ENCODE results near the gene CCM2. TPM values are rescaled to one million over a fixed set of nuclear protein-coding genes. Genes with fewer than 3 reads are reported as not detected.

Gene CCM2
- total RNA-seq, 1 experiment from 2014 or later, result 42.5 TPM

GRCh38 chr7:44983742-44984477 lies 16.1 kb upstream of the CCM2 start:
- peak overlapping the region; percentile 93 for H3K4me2 ChIP-seq (ENCODE audit: low read depth, low read length, poor library complexity, severe bottlenecking)
- H4K20me1 ChIP-seq (ENCODE audit: insufficient read depth, low read depth, low read length), result peaks cover 34% of the 10 kb centered on the region
- H3K27ac ChIP-seq (ENCODE audit: low read length), result peak overlapping the region; percentile 95
- no peaks in the 10 kb centered on the region for H3K9me2 ChIP-seq (replicated peaks; ENCODE audit: insufficient read depth, low read length)
- H3K79me2 ChIP-seq (ENCODE audit: low read length), result peaks cover 30% of the 10 kb centered on the region
- H2AFZ ChIP-seq (ENCODE audit: low read length), result no peak overlapping the region
- no peak for DNase-seq
- peaks cover 79% of the 10 kb centered on the region for H3K4me1 ChIP-seq (ENCODE audit: low read length)
- H3K27me3 ChIP-seq (ENCODE audit: low read length), result no peaks in the 10 kb centered on the region
- peak overlapping the region; percentile 100 for H3K9ac ChIP-seq (ENCODE audit: low read length)
- no peaks in the 10 kb centered on the region for H3K9me3 ChIP-seq (ENCODE audit: low read length)
- H3K36me3 ChIP-seq (ENCODE audit: insufficient read depth, low read length), result peaks cover 39% of the 10 kb centered on the region
- peak overlapping the region; percentile 100 for H3K4me3 ChIP-seq (ENCODE audit: low read length)

- Histone ChIP-seq H3K9me2 (replicated peaks; ENCODE audit: insufficient read depth, low read length) (no peaks in the 10 kb centered on the region), H3K4me3 (ENCODE audit: low read length) (peak overlapping the region; percentile 100), H3K9ac (ENCODE audit: low read length) (peak overlapping the region; percentile 100), H2AFZ (ENCODE audit: low read length) (no peak overlapping the region), H3K9me3 (ENCODE audit: low read length) (no peaks in the 10 kb centered on the region), H3K27me3 (ENCODE audit: low read length) (no peaks in the 10 kb centered on the region), H3K27ac (ENCODE audit: low read length) (peak overlapping the region; percentile 95), H3K4me2 (ENCODE audit: low read depth, low read length, poor library complexity, severe bottlenecking) (peak overlapping the region; percentile 93), H3K4me1 (ENCODE audit: low read length) (peaks cover 74% of the 10 kb centered on the region), H4K20me1 (ENCODE audit: insufficient read depth, low read depth, low read length) (peaks cover 34% of the 10 kb centered on the region), H3K36me3 (ENCODE audit: insufficient read depth, low read length) (peaks cover 39% of the 10 kb centered on the region), H3K79me2 (ENCODE audit: low read length) (peaks cover 30% of the 10 kb centered on the region)
- no peak for DNase-seq
Measured at GRCh38 chr7:44984478-44984758, 15.6 kb upstream of the CCM2 start.

- Histone ChIP-seq H3K4me2 (ENCODE audit: low read depth, low read length, poor library complexity, severe bottlenecking) (peak overlapping the region; percentile 93), H3K9me3 (ENCODE audit: low read length) (no peaks in the 10 kb centered on the region), H3K79me2 (ENCODE audit: low read length) (peaks cover 30% of the 10 kb centered on the region), H3K9ac (ENCODE audit: low read length) (peak overlapping the region; percentile 100), H3K27ac (ENCODE audit: low read length) (peak overlapping the region; percentile 95), H3K4me3 (ENCODE audit: low read length) (peak overlapping the region; percentile 100), H4K20me1 (ENCODE audit: insufficient read depth, low read depth, low read length) (peaks cover 34% of the 10 kb centered on the region), H3K9me2 (replicated peaks; ENCODE audit: insufficient read depth, low read length) (no peaks in the 10 kb centered on the region), H3K27me3 (ENCODE audit: low read length) (no peaks in the 10 kb centered on the region), H3K4me1 (ENCODE audit: low read length) (peaks cover 69% of the 10 kb centered on the region), H2AFZ (ENCODE audit: low read length) (no peak overlapping the region), H3K36me3 (ENCODE audit: insufficient read depth, low read length) (peaks cover 39% of the 10 kb centered on the region)
- DNase-seq, result no peak
Measured at GRCh38 chr7:44985033-44985695, 14.8 kb upstream of the CCM2 start.

GRCh38 chr7:44985900-44986217 lies 14.1 kb upstream of the CCM2 start:
- H3K79me2 ChIP-seq (ENCODE audit: low read length), result peaks cover 30% of the 10 kb centered on the region
- H3K4me2 ChIP-seq (ENCODE audit: low read depth, low read length, poor library complexity, severe bottlenecking), result peak overlapping the region; percentile 93
- H3K4me1 ChIP-seq (ENCODE audit: low read length), result peaks cover 69% of the 10 kb centered on the region

GRCh38 chr7:44986218-44987053 lies 13.6 kb upstream of the CCM2 start:
- peak overlapping the region; percentile 100 for H3K9ac ChIP-seq (ENCODE audit: low read length)
- no peaks in the 10 kb centered on the region for H3K9me3 ChIP-seq (ENCODE audit: low read length)
- DNase-seq, result peak; percentile 99
- H3K36me3 ChIP-seq (ENCODE audit: insufficient read depth, low read length), result peaks cover 39% of the 10 kb centered on the region
- H3K4me1 ChIP-seq (ENCODE audit: low read length), result peaks cover 69% of the 10 kb centered on the region
- peaks cover 30% of the 10 kb centered on the region for H3K79me2 ChIP-seq (ENCODE audit: low read length)
- H3K27me3 ChIP-seq (ENCODE audit: low read length), result no peaks in the 10 kb centered on the region
- peak overlapping the region; percentile 95 for H3K27ac ChIP-seq (ENCODE audit: low read length)
- H3K9me2 ChIP-seq (replicated peaks; ENCODE audit: insufficient read depth, low read length), result no peaks in the 10 kb centered on the region
- peaks cover 34% of the 10 kb centered on the region for H4K20me1 ChIP-seq (ENCODE audit: insufficient read depth, low read depth, low read length)
- H3K4me3 ChIP-seq (ENCODE audit: low read length), result peak overlapping the region; percentile 100
- H2AFZ ChIP-seq (ENCODE audit: low read length), result peak overlapping the region; percentile 69; the same call in 1 of the 2 replicates
- peak overlapping the region; percentile 93 for H3K4me2 ChIP-seq (ENCODE audit: low read depth, low read length, poor library complexity, severe bottlenecking)

More at GRCh38 chr7:44985900-44986217, 14.1 kb upstream of the CCM2 start:
- Histone ChIP-seq H4K20me1 (ENCODE audit: insufficient read depth, low read depth, low read length) (peaks cover 34% of the 10 kb centered on the region), H3K27ac (ENCODE audit: low read length) (peak overlapping the region; percentile 95), H3K4me3 (ENCODE audit: low read length) (peak overlapping the region; percentile 100), H3K9ac (ENCODE audit: low read length) (peak overlapping the region; percentile 100), H2AFZ (ENCODE audit: low read length) (no peak overlapping the region), H3K9me3 (ENCODE audit: low read length) (no peaks in the 10 kb centered on the region), H3K27me3 (ENCODE audit: low read length) (no peaks in the 10 kb centered on the region), H3K36me3 (ENCODE audit: insufficient read depth, low read length) (peaks cover 39% of the 10 kb centered on the region), H3K9me2 (replicated peaks; ENCODE audit: insufficient read depth, low read length) (no peaks in the 10 kb centered on the region)
- no peak for DNase-seq

- peak overlapping the region; percentile 95 for H3K27ac ChIP-seq (ENCODE audit: low read length)
Measured at GRCh38 chr7:44987457-44987856, 12.5 kb upstream of the CCM2 start.

GRCh38 chr7:44987996-44988395 lies 12.0 kb upstream of the CCM2 start:
- H3K4me2 ChIP-seq (ENCODE audit: low read depth, low read length, poor library complexity, severe bottlenecking), result peak overlapping the region; percentile 93

More at GRCh38 chr7:44987457-44987856, 12.5 kb upstream of the CCM2 start:
- H3K4me3 ChIP-seq (ENCODE audit: low read length), result peak overlapping the region; percentile 100
- peak overlapping the region; percentile 93 for H3K4me2 ChIP-seq (ENCODE audit: low read depth, low read length, poor library complexity, severe bottlenecking)
- no peaks in the 10 kb centered on the region for H3K9me3 ChIP-seq (ENCODE audit: low read length)
- DNase-seq, result no peak
- H3K79me2 ChIP-seq (ENCODE audit: low read length), result peaks cover 30% of the 10 kb centered on the region
- H3K9me2 ChIP-seq (replicated peaks; ENCODE audit: insufficient read depth, low read length), result no peaks in the 10 kb centered on the region
- no peaks in the 10 kb centered on the region for H3K27me3 ChIP-seq (ENCODE audit: low read length)
- H3K4me1 ChIP-seq (ENCODE audit: low read length), result peaks cover 65% of the 10 kb centered on the region
- H3K9ac ChIP-seq (ENCODE audit: low read length), result peak overlapping the region; percentile 100
- no peak overlapping the region for H2AFZ ChIP-seq (ENCODE audit: low read length)
- H4K20me1 ChIP-seq (ENCODE audit: insufficient read depth, low read depth, low read length), result peaks cover 34% of the 10 kb centered on the region
- peaks cover 39% of the 10 kb centered on the region for H3K36me3 ChIP-seq (ENCODE audit: insufficient read depth, low read length)

GRCh38 chr7:44988701-44989100 lies 11.3 kb upstream of the CCM2 start:
- Histone ChIP-seq H3K4me2 (ENCODE audit: low read depth, low read length, poor library complexity, severe bottlenecking) (no peak overlapping the region), H4K20me1 (ENCODE audit: insufficient read depth, low read depth, low read length) (peaks cover 26% of the 10 kb centered on the region), H3K27ac (ENCODE audit: low read length) (no peak overlapping the region), H3K4me1 (ENCODE audit: low read length) (peaks cover 56% of the 10 kb centered on the region), H3K36me3 (ENCODE audit: insufficient read depth, low read length) (peaks cover 26% of the 10 kb centered on the region), H3K27me3 (ENCODE audit: low read length) (no peaks in the 10 kb centered on the region), H2AFZ (ENCODE audit: low read length) (no peak overlapping the region), H3K4me3 (ENCODE audit: low read length) (no peak overlapping the region), H3K9me3 (ENCODE audit: low read length) (no peaks in the 10 kb centered on the region), H3K79me2 (ENCODE audit: low read length) (peaks cover 30% of the 10 kb centered on the region), H3K9me2 (replicated peaks; ENCODE audit: insufficient read depth, low read length) (no peaks in the 10 kb centered on the region), H3K9ac (ENCODE audit: low read length) (no peak overlapping the region)
- DNase-seq, result no peak

More at GRCh38 chr7:44987996-44988395, 12.0 kb upstream of the CCM2 start:
- H3K9me2 ChIP-seq (replicated peaks; ENCODE audit: insufficient read depth, low read length), result no peaks in the 10 kb centered on the region
- peaks cover 60% of the 10 kb centered on the region for H3K4me1 ChIP-seq (ENCODE audit: low read length)
- peaks cover 30% of the 10 kb centered on the region for H3K79me2 ChIP-seq (ENCODE audit: low read length)
- H3K27me3 ChIP-seq (ENCODE audit: low read length), result no peaks in the 10 kb centered on the region
- DNase-seq, result no peak
- peak overlapping the region; percentile 95 for H3K27ac ChIP-seq (ENCODE audit: low read length)
- no peaks in the 10 kb centered on the region for H3K9me3 ChIP-seq (ENCODE audit: low read length)
- peak overlapping the region; percentile 100 for H3K4me3 ChIP-seq (ENCODE audit: low read length)
- H3K9ac ChIP-seq (ENCODE audit: low read length), result peak overlapping the region; percentile 100
- no peak overlapping the region for H2AFZ ChIP-seq (ENCODE audit: low read length)
- peaks cover 33% of the 10 kb centered on the region for H3K36me3 ChIP-seq (ENCODE audit: insufficient read depth, low read length)
- peaks cover 33% of the 10 kb centered on the region for H4K20me1 ChIP-seq (ENCODE audit: insufficient read depth, low read depth, low read length)

Measured in Karpas-422 (cell line).